NCI-H146 treated with DMSO at 0.1 percent for 48 hours (cell line): ENCODE results near the gene LARGE1.

ENCODE experiments used
- DNase-seq: peaks from one replicate; lab custom pipeline; 2025; ENCODE audit not compliant: unreplicated experiment; lab: John Stamatoyannopoulos, UW

LARGE1 gene

DNA sequence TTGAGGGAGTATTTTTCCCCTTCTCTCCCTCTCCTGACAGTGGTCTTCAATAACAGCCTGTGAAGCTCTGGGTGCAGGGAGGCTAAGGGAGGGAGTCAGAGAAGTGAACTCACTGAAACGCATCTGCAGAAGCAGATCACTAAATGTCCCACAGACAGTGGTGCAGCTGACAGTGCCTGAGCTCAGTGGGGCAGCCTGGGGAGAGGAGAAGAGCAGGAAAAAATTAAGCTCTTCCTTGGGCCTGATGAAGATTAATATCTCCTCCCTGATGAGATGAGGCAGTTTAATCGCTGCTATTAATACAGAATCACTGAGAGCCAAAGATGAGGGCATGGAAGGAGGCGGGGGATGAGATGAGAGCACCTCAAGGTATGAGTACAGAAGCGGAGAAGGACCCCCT is 180.8 kb downstream of the LARGE1 start:
- no peak for DNase-seq

- no peak for DNase-seq
Observed at GRCh38 chr22:33737662-33738061, 182.6 kb downstream of the LARGE1 start.

- no peak for DNase-seq
Observed at GRCh38 chr22:33735978-33736377, 184.3 kb downstream of the LARGE1 start.

GRCh38 chr22:33728847-33729246 is 191.4 kb downstream of the LARGE1 start:
- no peak for DNase-seq

GRCh38 chr22:33726294-33726734 is 194.0 kb downstream of the LARGE1 start:
- DNase-seq, result no peak

GRCh38 chr22:33723915-33724314 is 196.4 kb downstream of the LARGE1 start:
- no peak for DNase-seq

- no peak for DNase-seq
Observed at GRCh38 chr22:33722816-33723215, 197.5 kb downstream of the LARGE1 start.

GRCh38 chr22:33720166-33720878 is 200.0 kb downstream of the LARGE1 start:
- DNase-seq, result no peak

DNA sequence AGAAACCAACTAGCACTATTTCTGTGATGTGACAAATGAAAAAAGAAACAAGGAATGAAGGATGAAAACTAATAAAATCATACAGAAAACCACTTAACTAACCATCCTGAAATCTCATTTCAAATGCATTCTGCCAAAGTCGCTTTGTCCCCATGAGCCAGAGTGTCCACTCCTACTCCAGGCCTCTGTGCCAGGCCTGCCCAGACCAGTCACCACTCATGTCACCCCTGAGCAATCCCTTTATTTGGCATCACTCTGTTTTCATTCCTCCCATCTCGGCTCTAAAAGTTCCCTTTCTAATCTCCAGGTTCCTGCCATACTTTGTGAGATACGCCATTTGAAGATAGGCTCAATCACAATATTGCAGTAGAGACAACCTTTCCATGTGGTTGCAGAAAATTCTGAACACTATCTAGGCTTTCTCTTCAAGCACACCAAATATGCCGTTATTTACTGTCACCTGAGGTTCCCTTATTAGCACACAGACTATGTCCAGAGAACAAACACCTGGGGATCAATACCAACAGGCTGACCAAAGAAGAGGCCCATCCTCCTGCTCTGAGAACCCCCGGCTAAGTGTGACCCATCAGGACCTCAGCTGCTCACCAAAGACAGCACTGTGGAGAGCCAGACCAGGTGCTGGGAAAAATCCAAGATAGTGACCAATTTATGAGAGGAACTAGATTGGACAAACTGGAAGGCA is 202.4 kb downstream of the LARGE1 start:
- no peak for DNase-seq

- DNase-seq, result no peak
Observed at GRCh38 chr22:33715237-33715985, 204.9 kb downstream of the LARGE1 start.

DNA sequence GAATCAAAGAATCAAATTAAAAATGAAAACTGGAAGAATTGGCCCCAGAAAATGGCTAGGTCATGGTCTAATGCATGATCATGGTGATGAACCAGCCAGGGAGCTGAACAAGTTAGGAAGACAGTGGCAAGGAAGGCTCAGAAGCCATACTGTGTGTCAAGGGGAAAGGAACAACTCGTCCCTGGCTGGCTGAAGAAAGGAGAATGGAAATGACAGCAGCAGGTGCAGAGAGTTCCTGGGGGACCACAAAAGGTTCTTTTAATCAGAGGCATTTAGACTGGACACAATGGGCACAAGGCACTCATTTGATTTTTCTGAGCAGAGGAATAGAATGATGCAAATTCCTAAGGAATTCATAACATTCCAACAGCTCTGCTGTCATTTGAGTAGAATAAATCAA is 209.9 kb downstream of the LARGE1 start:
- no peak for DNase-seq

DNA sequence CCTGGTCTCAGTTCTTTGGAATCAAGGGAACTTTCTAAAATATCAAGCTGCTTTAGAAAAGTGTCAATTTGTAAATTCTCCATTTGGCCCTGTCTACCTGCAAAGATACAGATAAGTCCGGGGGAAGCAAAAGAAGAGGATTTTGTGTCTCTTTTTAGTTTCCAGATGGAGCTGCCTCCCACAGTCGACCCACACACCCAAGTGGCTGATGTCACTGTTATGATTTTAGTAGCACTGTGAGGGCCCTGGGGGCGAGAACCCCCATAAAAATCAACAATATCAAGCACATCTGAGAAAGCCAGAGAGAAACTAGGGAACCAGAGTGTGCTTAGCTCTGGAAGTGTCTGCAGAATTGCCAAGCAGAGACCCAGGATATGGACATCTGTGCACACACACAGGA is 212.7 kb downstream of the LARGE1 start:
- DNase-seq, result no peak

DNA sequence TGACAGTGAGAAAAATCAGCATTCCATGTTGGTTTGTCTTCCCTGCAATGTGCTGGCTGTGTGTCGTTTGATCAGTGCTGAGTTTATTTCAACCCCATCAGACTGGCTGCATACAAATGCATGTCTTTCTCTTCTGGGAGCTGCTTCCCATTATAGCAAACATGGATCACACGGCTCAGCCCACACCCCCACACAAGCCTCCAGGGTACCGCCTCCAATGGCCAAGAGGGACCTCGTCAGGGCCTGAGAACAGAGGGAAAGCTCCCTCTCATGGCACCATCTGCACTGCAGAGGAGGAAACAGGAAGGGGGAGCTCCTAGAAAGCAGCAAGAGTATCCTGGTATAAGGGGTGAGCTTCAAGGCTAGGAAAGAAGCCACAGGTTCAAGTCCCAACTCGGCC is 214.2 kb downstream of the LARGE1 start:
- no peak for DNase-seq

DNA sequence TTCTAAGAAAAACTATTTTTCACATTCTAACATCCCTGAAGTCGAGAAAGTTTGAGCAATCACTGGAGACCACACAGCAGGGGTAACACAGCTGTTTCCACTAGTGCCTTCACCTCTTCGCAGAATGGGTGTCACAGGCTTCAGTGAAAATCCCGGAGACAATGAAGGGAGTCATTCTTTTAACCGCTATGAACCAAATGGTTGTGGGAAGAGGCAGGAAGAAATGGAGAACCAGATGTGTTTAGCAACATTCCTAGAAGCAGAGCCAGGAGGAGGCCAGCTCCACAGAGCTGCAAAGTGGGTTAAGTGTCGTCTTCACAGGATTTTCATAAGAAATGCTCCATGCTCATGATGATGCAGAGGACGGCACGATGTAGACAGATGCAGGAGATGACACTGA is 221.1 kb downstream of the LARGE1 start:
- no peak for DNase-seq

DNA sequence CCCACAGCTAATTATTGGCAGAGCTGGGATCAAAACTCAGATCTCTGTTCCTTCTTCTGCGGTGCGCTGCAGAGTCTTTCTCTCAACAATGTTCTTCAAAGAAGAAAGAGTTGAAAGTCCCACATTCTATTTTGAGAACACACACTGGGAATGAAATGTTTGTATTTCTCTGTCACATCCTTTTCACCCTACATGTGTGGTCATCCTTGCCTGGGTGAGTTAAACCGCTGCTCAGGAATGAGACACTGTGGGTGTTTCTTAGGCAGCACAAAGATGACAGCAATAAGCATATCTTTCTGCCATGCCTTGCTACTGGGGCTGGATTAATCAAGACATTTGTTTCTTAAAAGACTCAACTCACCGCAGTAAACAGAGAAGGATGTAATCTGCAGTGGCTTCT is 222.6 kb downstream of the LARGE1 start:
- DNase-seq, result no peak

DNA sequence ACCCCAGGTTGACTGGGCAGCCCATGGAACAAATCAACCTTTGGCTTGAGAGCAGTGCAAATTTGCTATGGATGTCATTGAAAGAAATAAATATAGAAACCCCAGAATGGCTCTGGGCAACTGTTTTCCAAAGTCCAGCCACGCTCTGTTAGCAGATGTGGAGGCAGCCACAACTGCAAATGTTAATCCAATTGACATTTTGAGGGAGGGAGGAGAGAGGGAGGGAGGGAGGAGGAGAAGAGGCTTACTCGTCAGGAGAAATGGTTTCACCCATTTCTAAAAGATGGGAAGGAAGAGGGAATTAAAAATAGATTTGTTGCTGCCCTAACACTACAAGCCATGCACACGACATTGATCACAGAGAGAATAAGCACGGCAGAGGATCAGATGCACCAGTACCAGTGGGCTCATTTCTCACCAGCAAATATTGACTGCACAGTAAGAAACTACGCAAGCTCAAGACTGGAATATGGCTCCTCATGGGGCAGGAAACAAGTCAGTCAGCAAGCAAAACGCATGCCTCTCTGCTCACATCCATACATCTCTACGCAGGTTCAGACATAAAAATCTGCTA is 229.1 kb downstream of the LARGE1 start:
- no peak for DNase-seq

- no peak for DNase-seq
Observed at GRCh38 chr22:33688903-33689302, 231.4 kb downstream of the LARGE1 start.

- DNase-seq, result no peak
Observed at GRCh38 chr22:33687464-33687863, 232.8 kb downstream of the LARGE1 start.

GRCh38 chr22:33684087-33684486 is 236.2 kb downstream of the LARGE1 start:
- DNase-seq, result no peak

- no peak for DNase-seq
Observed at GRCh38 chr22:33682927-33683326, 237.3 kb downstream of the LARGE1 start.

- DNase-seq, result no peak
Observed at GRCh38 chr22:33680632-33681031, 239.6 kb downstream of the LARGE1 start.

DNA sequence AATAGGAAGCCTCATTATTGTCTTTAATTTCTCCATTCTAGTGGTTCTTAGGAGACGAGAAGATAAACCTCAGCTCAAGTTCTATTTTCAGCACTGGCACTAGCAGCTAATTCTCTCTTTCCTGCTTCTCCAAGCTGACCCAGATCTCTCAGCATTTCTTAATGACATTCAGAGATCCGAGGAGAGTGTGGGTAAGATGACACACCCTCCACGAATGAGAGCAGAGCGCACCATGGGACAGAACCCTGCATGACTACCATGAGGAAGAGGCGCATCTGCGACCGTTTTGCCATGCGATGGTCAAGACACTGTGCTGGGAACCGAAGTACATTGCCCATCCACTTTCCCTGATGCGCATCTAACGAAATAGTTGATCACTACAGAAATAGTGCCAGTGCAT is 241.8 kb downstream of the LARGE1 start:
- no peak for DNase-seq
